ENCODE measurements around the gene NYAP1.

DNA sequence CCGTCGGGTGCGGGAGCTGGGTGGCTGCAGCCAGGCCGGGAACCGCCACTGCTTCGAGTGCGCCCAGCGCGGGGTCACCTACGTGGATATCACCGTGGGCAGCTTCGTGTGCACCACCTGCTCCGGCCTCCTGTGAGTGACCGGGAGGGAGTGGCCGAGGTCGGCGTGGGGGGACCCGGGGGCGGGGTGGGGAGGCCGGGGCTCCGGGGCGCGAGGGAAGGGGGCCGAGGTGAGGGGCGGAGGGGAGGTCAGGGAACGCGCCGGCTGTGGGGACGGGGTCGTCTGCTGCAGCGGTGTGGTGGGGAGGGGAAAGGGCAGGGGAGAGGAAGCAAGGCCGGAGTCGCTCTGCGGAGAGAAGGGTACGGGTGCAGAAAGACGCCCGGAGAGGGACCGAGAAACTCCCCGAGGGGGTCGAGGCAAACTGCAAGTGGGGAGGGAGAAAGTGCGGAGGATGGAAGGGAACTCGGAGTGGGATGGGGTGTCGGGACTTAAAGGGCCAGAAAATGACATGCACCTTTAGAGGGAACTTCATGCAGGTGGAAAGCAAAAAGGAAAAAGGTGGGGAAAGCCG, 55.8 kb downstream of the NYAP1 start:
- TF ChIP-seq, protein P1, sequence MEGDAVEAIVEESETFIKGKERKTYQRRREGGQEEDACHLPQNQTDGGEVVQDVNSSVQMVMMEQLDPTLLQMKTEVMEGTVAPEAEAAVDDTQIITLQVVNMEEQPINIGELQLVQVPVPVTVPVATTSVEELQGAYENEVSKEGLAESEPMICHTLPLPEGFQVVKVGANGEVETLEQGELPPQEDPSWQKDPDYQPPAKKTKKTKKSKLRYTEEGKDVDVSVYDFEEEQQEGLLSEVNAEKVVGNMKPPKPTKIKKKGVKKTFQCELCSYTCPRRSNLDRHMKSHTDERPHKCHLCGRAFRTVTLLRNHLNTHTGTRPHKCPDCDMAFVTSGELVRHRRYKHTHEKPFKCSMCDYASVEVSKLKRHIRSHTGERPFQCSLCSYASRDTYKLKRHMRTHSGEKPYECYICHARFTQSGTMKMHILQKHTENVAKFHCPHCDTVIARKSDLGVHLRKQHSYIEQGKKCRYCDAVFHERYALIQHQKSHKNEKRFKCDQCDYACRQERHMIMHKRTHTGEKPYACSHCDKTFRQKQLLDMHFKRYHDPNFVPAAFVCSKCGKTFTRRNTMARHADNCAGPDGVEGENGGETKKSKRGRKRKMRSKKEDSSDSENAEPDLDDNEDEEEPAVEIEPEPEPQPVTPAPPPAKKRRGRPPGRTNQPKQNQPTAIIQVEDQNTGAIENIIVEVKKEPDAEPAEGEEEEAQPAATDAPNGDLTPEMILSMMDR (optimal IDR thresholded peaks at IDR 0.05 in 1 of 3, IDR thresholded peaks at IDR 0.05 in 1 of 3, conservative IDR thresholded peaks at IDR 0.05 in 1 of 3; ENCODE audit: extremely low read depth in 1 of 3, insufficient read depth in 2 of 3, low read length in 3 of 3), result no peak
- no peak for TF ChIP-seq EZH2 (IDR thresholded peaks at IDR 0.05; ENCODE audit: low read length)
